Forelimb muscle (tissue), 1 donor: ENCODE data around the gene ARHGDIG. TPM values are rescaled to one million over a fixed set of nuclear protein-coding genes. Genes with fewer than 3 reads are reported as not detected.

ENCODE experiments used
- DNase-seq: peaks from one replicate; pipeline ENCODE4 v3.0.0-alpha.2; 2013; ENCODE audit warnings: low read depth
- polyA plus RNA-seq: library from polyadenylated mRNA; unstranded; fragments of 120-200 nt; gene quantifications from one replicate; pipeline ENCODE4 v1.2.1, GENCODE V29; 2013; ENCODE audit not compliant: insufficient read length

ARHGDIG gene
- polyA plus RNA-seq, 1 donor: 0.82 TPM

DNA sequence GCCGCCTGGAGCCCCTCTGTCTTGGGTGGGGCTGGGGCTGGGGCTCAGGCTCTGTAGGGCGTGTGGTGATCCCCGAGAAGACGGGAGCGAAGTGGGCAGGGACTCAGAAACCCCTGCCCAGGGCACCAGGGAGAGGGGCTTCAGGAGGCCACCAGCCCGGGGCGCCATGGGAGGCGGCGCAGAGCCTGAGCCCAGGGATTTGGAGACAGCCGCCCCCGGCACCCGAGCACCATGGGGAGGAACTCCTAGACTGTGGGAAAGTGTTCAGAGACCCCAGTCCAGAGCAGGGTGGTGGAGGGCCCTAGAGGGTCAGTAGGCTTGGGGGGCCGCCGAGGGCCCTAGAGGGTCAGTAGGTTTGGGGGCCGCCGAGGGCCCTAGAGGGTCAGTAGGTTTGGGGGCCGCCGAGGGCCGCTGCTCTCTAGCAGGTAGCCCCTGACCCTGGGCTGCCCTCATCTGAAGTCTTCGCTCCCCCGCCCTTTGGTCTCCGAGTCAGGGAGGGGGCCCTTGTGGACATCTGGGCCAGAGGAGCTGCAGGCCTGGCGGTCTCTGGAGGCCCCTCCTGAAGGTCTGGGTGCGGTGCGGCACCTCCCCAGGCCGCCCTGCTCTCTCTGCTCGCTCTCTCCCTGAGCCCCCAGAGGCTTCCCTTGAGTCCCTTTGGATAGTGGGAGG lies 734 bp downstream of the ARHGDIG start:
- no peak for DNase-seq

DNA sequence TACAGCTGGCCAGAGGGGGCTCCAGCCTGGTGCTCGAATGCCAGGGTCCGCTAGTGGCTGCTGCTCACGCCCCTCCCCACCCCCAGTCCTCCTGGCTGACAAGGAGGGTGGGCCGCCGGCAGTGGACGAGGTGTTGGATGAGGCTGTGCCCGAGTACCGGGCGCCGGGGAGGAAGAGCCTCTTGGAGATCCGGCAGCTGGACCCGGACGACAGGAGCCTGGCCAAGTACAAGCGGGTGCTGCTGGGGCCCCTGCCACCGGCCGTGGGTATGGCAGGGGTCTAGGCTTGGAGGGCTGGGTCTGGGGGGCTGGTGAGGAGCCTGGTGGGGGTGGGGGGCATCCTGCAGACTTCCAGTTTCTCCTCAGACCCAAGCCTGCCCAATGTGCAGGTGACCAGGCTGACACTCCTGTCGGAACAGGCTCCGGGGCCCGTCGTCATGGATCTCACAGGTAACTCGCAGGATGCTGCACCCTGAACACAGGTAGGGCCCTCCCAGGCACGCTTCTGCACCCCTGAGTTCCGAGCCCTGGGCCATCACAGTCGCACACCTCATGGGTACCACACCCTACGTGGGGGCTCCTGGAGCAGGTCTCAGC lies 1.4 kb downstream of the ARHGDIG start:
- DNase-seq: no peak

DNA sequence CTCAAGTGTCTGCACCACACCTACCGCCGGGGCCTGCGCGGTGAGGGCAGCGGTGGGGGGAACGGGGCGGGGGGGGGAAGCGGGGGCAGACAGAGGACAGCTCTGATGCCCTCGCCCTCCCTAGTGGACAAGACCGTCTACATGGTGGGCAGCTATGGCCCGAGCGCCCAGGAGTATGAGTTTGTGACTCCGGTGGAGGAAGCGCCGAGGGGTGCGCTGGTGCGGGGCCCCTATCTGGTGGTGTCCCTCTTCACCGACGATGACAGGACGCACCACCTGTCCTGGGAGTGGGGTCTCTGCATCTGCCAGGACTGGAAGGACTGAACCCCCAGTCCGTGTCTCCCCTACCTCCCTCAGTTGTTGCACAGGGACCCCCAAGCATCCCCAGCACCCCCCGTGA lies 2.1 kb downstream of the ARHGDIG start:
- no peak for DNase-seq

DNA sequence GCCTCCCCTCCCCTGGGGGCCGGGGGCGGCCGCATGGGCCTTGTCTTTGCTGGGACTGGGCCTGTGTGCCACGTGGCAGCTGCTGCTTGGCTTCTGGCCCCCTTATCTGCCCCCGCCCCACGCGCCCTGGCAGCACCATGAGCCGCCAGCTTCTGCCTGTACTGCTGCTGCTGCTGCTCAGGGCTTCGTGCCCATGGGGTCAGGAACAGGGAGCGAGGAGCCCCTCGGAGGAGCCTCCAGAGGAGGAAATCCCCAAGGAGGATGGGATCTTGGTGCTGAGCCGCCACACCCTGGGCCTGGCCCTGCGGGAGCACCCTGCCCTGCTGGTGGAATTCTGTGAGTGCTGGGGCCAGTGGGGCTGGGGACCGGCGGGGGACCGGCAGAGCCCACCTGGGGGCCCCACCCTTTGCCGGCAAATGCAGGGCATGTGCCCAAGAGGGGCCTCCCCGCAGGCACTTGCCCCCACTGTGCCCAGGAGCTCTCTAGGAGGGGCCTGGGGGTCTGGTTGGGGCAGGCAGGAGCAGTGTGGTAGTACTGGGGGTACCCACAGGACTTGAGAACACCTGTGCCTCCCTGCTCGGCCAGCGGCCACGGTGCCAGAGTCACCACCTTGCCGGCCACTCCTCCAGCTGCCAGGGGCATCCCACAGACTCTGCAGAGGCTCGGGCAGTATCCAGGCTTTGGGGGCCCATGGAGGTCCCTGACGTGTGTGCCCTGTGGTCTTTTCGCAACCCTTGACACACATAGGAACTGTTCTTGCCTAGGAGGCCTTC lies 2.8 kb downstream of the ARHGDIG start, which contains the start of gene PDIA2:
PDIA2 (plus strand) TSS at position 132 of the 773 bp plus-strand sequence; CDS start at position 138, 6 bp downstream.
- no peak for DNase-seq

DNA sequence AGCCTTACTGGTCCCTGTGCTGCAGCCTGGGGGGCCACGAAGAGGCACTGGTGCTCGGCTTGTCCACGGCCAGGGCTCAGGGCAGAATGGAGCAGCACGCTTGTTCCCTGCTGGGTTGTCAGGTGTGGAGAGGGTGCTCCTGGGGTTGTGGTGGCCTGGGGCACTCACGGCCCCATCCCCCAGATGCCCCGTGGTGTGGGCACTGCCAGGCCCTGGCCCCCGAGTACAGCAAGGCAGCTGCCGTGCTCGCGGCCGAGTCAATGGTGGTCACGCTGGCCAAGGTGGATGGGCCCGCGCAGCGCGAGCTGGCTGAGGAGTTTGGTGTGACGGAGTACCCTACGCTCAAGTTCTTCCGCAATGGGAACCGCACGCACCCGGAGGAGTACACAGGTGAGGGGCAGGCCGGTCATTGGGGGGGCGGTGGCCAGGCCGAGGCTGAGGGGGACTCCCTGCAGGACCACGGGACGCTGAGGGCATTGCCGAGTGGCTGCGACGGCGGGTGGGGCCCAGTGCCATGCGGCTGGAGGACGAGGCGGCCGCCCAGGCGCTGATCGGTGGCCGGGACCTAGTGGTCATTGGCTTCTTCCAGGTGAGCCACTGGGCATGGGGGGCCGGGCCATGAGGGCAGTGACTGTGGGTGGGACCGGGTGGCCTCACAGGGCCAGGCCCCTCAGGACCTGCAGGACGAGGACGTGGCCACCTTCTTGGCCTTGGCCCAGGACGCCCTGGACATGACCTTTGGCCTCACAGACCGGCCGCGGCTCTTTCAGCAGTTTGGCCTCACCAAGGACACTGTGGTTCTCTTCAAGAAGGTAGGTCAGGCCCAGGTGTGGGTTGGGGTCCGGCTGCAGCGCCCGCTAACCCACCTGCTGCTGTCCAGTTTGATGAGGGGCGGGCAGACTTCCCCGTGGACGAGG lies 4.1 kb downstream of the ARHGDIG start:
- no peak for DNase-seq

DNA sequence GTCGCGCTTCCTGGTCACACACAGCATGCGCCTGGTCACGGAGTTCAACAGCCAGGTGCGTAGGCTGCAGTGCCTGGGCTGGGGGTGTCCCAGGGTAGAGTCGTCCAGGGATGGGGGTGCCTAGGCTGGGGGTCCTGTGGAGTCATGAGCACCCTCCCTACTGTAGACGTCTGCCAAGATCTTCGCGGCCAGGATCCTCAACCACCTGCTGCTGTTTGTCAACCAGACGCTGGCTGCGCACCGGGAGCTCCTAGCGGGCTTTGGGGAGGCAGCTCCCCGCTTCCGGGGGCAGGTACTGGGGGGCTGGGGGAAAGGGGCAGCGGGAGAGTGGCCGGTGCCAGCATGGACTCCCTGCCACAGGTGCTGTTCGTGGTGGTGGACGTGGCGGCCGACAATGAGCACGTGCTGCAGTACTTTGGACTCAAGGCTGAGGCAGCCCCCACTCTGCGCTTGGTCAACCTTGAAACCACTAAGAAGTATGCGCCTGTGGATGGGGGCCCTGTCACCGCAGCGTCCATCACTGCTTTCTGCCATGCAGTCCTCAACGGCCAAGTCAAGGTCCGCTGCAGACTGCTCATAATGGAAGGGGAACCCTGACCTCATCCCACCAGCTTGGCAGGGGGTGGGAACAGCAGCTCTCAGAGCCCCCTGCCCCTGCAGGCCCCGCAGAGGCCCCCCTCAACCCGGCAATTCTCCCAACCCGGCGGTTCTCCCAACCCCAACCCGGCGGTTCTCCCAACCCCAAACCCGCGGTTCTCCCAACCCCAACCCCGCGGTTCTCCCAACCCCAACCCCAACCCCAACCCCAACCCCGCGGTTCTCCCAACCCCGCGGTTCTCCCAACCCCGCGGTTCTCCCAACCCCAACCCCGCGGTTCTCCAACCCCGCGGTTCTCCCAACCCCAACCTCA lies 5.0 kb downstream of the ARHGDIG start:
- no peak for DNase-seq

DNA sequence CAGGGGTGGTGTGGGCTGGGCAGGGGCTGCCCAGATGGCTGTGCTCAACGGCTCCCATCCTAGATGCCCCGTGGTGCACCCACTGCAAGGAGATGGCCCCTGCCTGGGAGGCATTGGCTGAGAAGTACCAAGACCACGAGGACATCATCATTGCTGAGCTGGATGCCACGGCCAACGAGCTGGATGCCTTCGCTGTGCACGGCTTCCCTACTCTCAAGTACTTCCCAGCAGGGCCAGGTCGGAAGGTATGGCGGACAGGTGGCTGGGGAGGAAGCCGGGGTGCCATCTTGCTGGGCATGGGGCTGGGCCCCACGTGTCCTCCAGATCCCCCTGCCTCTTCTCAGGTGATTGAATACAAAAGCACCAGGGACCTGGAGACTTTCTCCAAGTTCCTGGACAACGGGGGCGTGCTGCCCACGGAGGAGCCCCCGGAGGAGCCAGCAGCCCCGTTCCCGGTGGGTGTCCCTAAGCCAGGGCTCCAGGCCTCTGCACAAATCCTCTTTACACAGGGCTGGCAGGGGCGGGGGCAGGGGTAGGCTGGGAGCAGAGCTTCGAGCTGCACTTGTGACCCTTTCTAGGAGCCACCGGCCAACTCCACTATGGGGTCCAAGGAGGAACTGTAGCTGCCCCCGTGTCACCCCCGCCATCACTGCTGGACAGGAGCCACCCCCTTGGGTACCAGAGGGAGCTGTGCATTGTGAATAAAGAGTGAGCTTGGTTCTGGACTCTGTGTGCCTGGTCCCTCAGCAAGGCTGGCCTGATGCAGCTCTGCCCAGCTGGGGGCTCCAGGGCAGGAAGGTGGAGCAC lies 6.3 kb downstream of the ARHGDIG start:
- DNase-seq: no peak

DNA sequence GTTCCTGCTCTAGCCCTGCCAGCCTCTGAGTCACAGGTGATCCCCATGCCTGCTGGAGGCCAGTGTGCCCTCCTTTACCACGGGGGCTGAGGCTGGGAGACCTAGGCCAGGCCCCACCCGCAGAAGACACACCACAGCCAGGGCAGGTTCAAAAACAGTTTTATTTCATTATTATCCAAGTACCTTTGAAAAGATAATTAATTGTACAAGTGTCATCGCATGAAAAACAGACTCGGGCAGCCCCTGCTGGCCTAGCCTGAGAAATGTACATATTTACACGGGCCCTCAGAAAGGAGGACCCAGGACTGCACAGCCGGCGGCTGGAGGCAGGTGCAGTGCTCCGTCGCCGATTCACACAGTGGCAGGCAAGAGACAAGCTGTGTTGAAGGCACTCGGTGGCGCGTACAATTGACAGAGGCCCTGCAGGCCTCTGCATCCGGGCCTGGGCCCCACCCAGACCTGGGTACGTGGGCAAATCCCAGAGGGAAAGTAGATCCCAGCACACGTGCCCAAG lies 7.0 kb downstream of the ARHGDIG start:
- DNase-seq: no peak

DNA sequence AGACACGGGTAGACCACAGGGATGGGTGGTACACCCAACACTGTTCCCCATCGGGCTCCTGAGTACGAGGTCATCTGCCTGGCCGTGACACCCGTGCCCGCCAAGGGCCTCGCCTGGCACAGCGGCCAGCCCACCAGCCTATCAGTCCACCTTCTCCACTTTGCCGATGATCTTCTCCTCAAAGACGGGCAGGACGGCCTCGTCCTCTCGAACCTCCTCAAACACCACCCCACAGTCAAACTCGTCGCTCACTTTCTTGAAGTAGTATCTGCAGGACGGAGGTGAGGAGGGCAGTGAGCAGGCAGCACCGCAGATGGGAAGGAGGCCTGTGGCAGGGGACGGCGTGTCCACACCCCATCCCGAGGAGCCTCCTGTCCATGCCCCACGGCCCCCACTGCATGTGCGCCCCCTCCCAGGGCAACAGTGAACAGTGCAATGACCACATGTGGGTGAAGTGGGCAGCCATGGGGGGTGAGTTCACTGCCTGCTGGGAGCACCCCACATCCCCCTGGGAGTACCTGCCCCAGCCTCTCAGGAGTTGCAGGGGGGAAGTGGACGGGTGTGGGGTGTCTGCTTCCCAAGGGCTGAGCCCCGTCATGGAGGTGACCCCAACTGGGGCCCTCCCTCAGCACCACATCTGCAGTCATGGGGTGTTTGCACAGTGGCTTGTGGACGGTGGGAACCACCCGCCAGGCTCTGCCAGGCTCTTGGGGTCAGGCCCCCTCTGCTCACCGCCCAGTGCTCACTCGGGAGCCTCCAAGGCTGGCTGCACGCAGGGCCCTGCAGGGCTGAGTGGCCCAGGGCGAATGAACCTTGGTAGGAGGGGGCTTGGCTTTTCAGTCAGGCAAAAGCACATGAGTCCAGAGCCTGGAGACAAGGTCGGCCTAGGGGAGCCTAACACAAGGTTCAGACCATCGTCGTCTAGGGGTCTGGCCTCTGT lies 7.9 kb downstream of the ARHGDIG start:
- no peak for DNase-seq

DNA sequence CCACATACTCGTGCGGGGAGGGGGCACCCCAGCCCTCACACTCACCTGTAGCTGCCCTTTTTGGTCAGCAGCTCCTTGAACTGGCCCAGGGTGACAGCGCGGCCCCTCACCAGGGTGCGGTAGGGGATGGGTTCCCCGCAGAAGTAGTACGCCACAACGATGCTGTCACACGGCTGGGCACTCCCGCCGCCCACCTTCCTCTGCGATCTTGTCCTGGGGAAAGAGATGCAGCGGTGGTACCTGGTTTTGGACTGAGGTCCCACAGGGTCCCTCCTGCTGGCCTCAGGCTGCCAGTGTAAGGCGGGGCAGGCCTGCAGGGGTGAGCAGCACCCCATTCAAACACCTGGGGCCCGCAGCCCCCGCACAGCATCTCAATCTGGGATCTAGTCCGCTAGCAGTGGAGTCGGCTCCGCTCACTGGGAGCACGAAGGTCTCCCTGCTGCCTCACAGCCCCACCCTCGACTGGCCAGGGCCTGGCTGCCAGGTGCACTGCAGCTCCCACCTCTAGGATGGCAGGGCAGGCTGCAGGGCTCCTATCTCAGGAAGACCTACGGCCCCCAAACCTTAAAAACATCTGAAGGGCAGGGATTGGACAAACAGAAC lies 9.1 kb downstream of the ARHGDIG start:
- DNase-seq: no peak

DNA sequence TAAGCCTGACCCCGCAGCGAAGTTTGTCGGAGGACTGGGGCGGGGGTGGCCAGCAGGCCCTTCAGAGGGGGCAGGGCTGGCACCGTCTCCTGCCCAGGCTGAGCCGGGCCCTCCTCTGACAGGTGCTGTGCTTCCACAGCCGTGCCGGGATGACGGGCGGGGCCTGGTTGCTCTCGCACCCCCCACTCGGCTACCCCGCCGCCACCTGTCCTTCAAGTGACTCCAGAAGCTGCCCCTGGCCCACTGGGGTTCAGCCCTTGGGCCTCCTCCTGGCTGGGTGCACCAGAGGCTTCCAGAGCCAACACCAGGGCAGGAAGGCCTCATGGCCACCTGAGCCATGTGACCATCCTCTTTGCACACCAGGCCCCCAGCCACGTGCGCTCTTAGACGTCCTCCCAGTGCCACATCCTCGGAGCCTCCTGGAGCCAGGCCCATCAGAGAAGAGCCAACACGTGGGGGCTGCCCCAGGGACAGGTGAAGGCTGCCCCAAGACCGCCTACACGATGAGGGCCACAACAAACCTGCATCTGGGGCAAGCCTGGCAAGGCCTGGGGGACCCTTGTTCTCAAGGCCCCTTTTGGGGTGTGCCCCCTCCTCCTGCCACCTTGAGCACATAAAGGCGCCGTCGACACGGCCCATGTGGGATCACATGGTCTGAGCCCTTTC lies 9.8 kb downstream of the ARHGDIG start:
- DNase-seq: no peak

DNA sequence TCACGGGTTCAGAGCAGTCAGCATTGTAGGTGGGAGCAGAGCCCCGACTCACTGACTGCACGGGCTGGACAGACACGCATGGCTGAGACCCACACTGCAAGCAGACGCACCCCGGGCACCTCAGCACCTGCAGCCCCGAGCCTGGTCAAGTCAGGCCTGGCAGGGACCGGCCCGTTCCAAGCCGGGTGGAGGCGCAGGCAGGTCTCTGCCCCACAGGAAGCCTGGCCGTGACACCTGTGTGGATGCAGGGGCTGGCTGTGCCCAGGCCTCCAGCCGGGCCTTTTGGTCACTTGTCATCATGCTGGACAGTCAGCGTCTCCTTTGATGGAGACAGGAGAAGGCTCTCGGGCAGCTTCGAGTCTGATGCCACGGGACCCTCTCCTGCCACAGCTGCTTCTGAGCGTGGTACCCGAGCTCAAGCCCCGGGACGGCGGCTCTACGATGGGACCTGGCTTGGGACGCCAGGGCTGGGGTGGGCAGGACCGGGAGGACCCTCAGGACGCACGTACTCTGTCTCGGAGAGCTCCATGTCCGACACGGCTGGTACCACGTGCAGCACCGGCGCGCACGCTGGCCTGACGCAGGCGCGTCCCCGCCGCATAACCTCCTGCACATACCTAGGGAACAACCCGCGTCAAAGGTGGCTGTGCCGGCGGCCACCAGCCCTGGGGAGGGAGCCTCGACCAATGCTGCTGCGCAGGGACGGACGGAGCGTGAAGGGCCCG lies 10.5 kb downstream of the ARHGDIG start:
- no peak for DNase-seq

DNA sequence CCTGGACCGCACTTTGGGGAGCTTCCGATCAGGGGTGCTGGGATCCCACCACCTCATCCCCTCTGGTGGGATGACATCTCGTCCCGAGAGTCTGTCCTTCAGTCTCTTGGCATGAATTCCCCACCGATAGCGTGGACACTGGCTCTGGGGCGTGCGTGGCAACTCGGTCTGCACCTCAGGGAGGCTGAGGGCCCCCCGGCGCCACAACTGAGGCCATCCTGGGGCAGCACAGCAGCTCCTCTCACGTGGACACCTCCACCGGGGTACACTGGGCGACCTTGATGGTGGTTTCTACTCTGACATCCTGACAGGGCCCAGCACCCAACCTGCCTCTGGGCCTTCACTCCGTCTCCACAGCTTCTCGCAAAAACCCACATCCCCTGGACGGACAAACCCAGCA lies 11.1 kb downstream of the ARHGDIG start:
- DNase-seq: no peak

DNA sequence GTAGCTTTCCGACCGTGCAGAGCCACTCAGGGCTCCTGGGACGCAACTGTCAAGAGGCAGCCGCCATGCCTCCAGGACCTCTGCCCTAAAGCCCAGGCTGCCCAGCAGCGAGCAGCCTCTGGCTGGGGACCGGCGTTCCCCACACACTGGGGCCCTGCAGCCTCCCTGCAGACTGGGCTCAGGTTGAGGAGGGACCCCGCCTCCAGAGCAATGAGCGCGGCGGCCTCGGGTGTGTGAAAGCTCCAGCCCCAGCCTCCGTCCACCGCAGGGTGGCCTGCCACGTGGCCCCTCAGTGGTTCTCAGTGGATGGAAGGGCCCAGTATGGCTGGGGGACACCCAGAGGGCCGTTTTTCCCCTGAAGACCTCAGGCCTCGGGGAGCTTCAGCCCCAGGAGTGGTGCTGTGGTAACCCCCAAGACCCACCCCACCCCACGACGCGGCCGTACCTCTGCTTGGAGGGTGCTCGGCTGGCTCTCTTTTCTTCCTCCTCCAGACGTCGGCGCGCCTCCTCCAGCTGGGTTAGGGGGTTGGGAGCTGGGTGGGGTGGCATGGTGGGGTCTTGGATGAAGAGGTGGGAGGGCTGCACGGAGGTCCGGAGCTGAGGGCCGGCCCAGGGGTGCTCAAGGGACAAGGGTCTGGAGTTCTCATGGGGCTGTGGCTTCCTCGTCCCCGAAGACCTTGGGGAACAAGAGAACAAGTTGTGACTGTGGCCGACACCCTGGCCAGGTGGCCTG lies 12.8 kb downstream of the ARHGDIG start:
- DNase-seq: no peak

DNA sequence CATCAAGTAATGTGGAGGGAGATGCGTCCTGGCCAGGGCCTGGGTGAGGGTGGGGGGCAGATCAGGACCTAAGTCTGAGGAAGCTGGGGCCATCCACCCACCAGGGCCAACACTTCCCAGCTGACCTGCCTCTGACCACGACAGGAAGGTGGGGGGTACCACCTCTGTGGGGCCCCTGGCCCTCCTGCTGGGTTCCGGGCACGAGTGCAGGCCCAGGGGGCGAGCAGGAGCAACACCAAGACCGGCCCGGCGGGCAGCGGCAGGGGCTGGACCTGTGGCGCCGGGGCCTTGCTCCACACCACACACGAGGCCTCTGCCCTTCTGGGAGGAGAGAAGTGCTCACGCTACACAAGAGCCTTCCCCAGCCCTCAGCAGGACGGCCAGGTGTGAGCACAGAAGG lies 15.9 kb downstream of the ARHGDIG start:
- no peak for DNase-seq
